Limb (tissue), 2 donors: ENCODE measurements around the gene METAP1D.
"Not testable (repeated sequence)": the region's sequence is repeated elsewhere in the genome, so short reads cannot be mapped to it uniquely, and the experiment has no call there.

Experiments used
- DNase-seq, 2 donors: peaks; one replicate each; pipeline ENCODE4 v3.0.0-alpha.2; 2016; ENCODE audit errors: extremely low spot score in 2 of 2

Gene METAP1D

GRCh38 chr2:172048508-172049503, 49.1 kb downstream of the METAP1D start:
- no peak for DNase-seq

- DNase-seq: no peak
These were observed 49.9 kb downstream of the METAP1D start for GRCh38 chr2:172049567-172050120.

- DNase-seq: no peak
These were observed 50.8 kb downstream of the METAP1D start for GRCh38 chr2:172050479-172051125.

DNA sequence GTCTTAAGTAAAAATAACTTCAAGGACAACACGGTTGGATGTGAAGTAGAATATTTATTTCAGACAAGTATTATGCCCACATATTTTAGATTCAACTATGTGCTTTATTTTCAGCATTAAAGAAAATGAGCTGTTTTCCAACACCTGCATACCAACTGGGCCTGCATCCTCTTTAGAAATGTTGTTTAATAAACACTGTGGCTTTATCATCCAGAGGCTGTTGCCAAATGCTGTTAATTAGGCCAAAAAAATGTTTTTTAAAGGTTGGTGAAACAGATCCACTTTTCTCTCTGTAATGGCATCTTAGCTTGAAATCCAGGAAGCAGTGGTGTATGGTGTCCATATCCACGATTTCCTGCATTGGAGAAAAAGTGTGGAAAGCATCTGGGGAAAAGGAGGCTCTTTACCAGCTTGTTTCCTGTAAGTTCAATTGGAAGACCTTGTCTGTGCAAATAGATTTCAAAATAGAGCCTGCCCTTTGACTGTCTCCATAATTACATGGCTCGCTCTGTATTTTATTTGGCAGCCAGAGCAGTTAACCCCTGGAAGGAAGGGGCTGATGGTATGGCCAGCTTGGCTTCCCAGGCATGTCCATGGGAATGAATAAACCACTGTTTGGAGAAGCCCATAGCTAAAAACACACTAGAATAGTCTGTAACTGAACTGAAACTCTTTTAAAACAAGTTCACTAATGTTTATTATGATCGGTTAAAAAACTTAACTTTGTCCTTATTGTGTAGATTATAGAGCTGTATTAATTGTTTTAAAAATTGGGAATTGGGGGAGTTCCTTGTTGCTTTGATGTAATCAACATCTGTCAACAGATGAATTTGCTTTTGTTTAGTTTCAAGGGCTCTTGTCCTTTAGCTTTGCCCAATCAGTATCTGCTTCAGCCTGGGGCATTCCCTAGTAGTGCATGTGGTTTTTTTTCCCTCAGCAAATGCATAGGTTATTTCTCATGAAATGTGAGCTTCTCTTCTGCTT, 52.5 kb downstream of the METAP1D start:
- DNase-seq: no peak

DNA sequence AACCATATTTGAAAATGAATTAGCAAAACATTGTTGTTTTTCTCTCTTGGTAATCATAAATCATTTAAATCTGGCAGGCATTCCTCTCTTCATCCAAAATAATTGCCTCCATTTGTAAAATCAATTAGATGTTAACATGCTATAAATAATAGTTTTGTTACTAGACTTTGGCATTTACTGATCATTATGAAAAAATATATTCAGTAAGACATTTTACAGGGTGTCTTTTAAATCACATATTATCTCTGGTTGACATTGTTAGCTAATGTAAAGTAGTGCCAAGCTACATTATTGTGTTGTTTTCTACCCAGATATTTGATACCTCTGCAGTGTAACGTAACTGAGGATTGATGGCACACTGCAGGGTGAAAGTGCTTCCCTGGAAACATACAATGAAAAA, 53.7 kb downstream of the METAP1D start:
- DNase-seq: no peak

DNA sequence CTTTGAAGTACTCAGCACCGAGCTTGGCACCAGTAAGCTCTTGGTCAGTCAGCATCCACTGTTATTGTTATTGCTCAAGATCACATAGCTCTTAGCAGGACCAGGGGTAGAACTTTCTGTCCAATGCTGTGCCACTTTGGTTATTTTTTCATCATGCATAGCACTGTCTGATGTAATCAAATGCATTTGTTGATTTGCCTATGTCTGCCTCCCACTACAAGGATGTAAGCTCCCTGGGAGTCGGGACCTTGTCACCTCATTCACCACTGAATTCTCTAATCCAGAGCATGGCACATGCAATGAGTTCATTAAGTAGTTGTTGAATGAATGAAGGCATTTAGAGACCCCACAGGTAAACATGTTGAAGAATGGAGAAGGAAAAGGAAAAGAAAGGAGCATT, 56.5 kb downstream of the METAP1D start:
- DNase-seq: no peak

GRCh38 chr2:172058660-172059059, 58.9 kb downstream of the METAP1D start:
- DNase-seq: no peak

- DNase-seq: not testable (repeated sequence)
These were observed 60.4 kb downstream of the METAP1D start for GRCh38 chr2:172060118-172060517.

DNA sequence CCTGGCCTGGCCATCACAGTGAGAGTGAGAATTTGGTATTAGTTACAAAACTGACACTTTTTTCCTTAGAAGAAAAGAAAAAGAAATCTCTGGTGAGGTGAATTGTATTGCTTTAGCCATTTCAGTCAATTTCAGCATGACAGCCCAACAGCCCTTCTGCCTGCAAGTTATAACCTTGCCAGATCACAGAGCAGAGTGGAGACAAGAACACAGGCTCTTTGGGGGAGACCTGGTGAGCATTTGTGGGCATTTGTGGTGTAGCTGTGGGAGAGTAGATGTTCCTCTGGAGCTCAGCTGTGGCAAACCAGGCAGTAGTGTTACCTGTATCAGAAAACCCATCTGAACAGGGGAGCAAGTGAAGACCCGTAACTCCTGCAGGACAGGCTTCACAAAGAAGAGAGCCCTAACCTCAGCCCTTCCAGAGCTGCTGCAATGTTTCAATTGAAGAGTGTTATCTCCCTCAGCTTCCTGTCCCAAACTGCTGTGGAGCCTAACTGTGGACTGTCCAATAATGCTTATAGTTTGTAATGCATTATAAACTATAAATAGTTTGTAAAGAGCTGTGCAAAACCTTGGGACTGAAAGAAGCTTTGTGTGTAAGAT, 62.8 kb downstream of the METAP1D start:
- DNase-seq: no peak

- no peak for DNase-seq
These were observed 63.7 kb downstream of the METAP1D start for GRCh38 chr2:172063446-172063845.

GRCh38 chr2:172065111-172065510, 65.4 kb downstream of the METAP1D start:
- no peak for DNase-seq

DNA sequence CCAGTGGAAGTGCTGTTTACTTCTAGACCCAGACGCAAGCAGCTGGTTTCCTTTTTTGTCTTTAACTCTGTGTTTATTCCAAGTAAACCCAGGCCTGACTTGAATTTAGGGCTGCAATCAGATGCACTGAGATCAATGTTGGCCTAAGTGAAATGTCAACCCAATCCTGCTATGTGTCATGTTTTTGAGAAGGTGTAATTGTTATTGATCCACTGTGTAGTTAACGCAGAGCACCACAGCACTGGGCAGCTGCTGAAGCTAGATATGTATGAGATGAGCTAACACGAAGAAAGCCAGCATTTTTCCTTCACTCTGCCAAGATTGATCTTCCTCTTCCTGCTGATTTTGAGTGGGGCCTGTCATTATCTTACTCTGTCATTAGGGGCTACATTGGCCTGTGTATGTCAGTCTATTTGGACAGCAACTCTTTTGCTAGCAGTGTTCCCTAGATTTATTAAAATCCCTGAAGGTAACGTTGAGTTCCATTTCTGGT, 66.7 kb downstream of the METAP1D start:
- no peak for DNase-seq

DNA sequence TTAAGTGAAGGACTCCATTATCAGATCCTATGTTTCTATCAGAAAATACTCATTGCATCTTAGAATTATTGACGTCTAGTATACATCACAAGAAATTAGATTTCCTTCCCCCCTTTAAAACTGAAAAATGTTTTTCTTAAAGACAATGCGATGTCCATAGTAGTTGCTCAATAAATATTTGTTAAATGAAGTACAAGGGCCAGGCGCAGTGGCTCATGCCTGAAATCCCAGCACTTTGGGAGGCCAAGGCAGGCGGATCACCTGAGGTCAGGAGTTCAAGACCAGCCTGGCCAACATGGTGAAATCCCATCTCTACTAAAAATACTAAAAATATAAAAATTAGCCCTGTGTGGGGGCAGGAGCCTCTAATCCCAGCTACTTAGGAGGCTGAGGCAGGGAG, 68.2 kb downstream of the METAP1D start:
- not testable (repeated sequence) for DNase-seq

GRCh38 chr2:172070936-172071335, 71.2 kb downstream of the METAP1D start:
- no peak for DNase-seq

DNA sequence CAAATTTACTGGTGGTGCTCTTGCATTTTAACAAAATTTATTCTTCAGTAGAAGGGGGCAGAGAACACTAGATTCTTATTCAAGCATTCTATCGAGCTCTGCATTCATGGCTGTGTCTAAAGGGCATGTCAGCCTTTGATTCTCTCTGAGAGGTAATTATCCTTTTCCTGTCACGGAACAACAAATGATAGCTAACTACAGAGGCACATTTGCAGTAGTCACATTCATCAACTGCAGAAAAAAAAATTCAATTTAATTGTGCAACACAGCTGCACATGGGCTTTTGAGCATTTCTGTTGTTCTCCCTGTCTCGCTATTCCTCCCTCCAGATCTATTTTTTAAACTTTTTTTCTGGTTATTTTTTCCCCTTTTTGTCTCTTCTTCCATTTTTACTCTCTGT, 72.5 kb downstream of the METAP1D start:
- no peak for DNase-seq

GRCh38 chr2:172072706-172073105, 73.0 kb downstream of the METAP1D start:
- DNase-seq: no peak

DNA sequence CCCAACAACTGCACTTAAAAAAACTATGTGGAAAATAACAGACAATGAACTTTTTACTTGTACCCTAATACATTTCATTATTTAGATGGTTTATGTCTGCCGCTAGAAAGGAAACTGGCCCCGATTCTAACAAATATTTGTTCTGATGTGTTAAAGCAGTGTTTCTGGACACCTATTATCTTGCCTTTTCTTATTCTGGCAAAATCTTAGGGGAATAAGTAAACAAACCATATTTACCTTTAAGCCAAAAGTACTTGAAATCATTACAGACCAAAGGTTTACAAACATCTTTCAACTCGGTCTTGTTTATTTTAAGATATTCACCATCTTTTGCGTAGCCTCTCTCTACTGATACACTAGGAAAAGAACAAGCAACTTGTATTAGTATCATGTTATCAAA, 73.8 kb downstream of the METAP1D start:
- DNase-seq: no peak

- no peak for DNase-seq
These were observed 74.5 kb downstream of the METAP1D start for GRCh38 chr2:172074254-172074653.

DNA sequence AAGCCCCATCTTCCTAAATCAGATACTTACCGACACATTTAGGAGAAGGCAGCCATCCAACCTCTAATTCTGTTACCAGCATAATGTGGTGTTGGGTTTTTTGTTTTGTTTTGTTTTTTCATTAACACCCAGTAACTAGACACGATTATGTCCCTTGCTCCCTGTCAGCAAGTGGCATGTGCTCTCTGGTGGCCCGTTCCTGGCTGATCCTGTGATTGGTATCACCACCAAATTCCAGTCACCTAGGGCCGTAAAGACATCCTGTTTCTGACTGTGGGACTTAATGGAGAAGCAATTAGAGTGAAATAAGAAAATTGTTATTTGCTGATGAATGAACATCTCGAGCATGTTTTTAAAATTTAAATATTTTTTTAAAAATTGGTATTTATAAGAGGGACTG, 79.7 kb downstream of the METAP1D start:
- DNase-seq: no peak

GRCh38 chr2:172079838-172080640, 80.3 kb downstream of the METAP1D start:
- DNase-seq: peak in 1 of 2 donors; percentile 38
